GM12891 (cell line): ENCODE measurements around the gene LARP1B.
"Not testable (repeated sequence)": the region's sequence is repeated elsewhere in the genome, so short reads cannot be mapped to it uniquely, and the experiment has no call there.

Experiments
- DNase-seq: peaks from one replicate; pipeline ENCODE4 v3.0.0; 2011; ENCODE audit warnings: low spot score; ENCODE audit not compliant: insufficient read length
- FAIRE-seq: peaks from 2 replicates; lab custom pipeline; 2011; peaks lifted over from hg19 to GRCh38; lab: Jason Lieb, UNC
- PAX5 ChIP-seq: IDR thresholded peaks from 2 replicates; pipeline ENCODE4 v1.6.1; 2011; ENCODE audit warnings: low read length, moderate library complexity, mild to moderate bottlenecking; ENCODE audit not compliant: insufficient read depth, severe bottlenecking
- POLR2A ChIP-seq: IDR thresholded peaks from 2 replicates; pipeline ENCODE4 v1.6.1; 2011; ENCODE audit warnings: low read depth, low read length, control low read depth
- POLR2AphosphoS5 ChIP-seq: IDR thresholded peaks from 2 replicates; pipeline ENCODE4 v1.6.1; 2011; ENCODE audit warnings: low read depth, low read length, control low read depth
- POU2F2 ChIP-seq: IDR thresholded peaks from 2 replicates; pipeline ENCODE4 v1.6.1; 2011; ENCODE audit warnings: low read depth, mild to moderate bottlenecking, control low read depth, low read length, moderate library complexity
- SPI1 ChIP-seq: IDR thresholded peaks from 2 replicates; pipeline ENCODE4 v1.6.1; 2011; ENCODE audit warnings: low read depth, low read length, control low read depth
- TAF1 ChIP-seq: IDR thresholded peaks from 2 replicates; pipeline ENCODE4 v1.6.1; 2011; ENCODE audit warnings: low read depth, low read length, control low read depth

Gene LARP1B

GRCh38 chr4:128056396-128056795 is 4.7 kb upstream of the LARP1B start:
- FAIRE-seq (no peak), DNase-seq (no peak)
- no peak for TF ChIP-seq SPI1
- TF ChIP-seq PAX5 = no peak
- no peak for TF ChIP-seq TAF1
- no peak for TF ChIP-seq POLR2A
- no peak for TF ChIP-seq POU2F2
- no peak for TF ChIP-seq POLR2AphosphoS5

GRCh38 chr4:128060121-128060698 is 902 bp upstream of the LARP1B start:
- TF ChIP-seq PAX5 = no peak
- no peak for TF ChIP-seq SPI1
- TF ChIP-seq POLR2AphosphoS5 = no peak
- no peak for TF ChIP-seq POLR2A
- no peak for TF ChIP-seq TAF1
- no peak for TF ChIP-seq POU2F2
- DNase-seq = no peak
- no peak for FAIRE-seq

DNA sequence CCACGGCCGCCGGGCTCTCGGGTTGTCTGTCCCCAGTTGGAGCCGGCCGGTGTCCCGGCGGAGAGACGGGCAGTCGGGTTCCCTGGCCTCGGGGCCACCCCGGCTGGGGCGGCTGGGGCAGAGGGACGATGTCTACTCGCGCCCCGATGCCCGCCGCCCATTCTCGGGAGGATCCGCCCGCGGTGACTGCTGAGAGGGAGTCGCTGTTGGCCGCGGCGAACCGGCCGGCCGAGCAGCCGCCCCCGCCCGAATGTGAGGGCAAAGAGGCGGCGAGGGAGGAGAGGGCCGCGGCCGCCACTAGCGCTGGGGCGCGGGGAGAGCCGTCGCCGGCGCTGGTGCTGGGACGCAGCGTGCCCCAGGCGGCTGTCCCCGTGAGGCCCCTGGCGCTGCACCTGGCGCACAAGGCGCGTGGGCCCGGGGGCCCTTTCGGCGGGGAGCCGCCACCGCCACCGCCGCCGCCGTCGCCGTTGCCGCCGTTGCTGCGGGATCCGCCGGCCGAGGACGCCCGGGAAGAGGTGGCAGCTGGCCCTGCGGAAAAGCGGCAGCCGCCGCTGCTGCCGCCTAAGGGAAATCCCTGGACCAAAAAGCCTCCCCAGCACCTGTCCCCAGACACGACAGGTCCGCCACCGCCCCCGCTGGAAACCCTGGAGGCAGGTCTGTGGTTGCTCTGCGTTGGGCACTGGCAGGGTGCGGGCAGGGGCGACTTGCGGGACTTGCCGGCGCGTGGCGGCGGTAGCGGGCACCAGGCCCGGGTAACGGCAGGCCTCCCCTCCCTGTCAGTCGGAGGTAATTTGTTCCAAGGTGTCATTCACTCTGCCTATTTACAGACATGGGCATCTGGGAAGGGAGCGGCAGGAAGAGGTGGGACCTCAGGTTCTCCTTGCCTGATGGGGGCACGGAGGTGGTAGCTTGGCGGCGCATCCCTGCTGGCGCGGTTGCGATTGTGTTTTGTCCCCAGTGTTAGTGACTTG is 739 bp downstream of the LARP1B start:
- FAIRE-seq (peak; percentile 82), DNase-seq (peak; percentile 51)
- no peak for TF ChIP-seq PAX5
- no peak for TF ChIP-seq POLR2A
- TF ChIP-seq TAF1 = no peak
- no peak for TF ChIP-seq SPI1
- no peak for TF ChIP-seq POLR2AphosphoS5
- no peak for TF ChIP-seq POU2F2

- not testable (repeated sequence) for FAIRE-seq, DNase-seq
Observed at GRCh38 chr4:128066453-128066820, 5.3 kb downstream of the LARP1B start.

GRCh38 chr4:128068918-128069317 is 7.8 kb downstream of the LARP1B start:
- no peak for DNase-seq
- FAIRE-seq = peak; percentile 9
- TF ChIP-seq POLR2A = no peak
- TF ChIP-seq POU2F2 = no peak
- TF ChIP-seq PAX5 = no peak
- no peak for TF ChIP-seq TAF1
- no peak for TF ChIP-seq POLR2AphosphoS5

- no peak for TF ChIP-seq TAF1
- no peak for TF ChIP-seq SPI1
- no peak for TF ChIP-seq POLR2A
- TF ChIP-seq POU2F2 = no peak
- TF ChIP-seq POLR2AphosphoS5 = no peak
- TF ChIP-seq PAX5 = no peak
- FAIRE-seq (no peak), DNase-seq (no peak)
Observed at GRCh38 chr4:128076464-128076863, 15.4 kb downstream of the LARP1B start.

DNA sequence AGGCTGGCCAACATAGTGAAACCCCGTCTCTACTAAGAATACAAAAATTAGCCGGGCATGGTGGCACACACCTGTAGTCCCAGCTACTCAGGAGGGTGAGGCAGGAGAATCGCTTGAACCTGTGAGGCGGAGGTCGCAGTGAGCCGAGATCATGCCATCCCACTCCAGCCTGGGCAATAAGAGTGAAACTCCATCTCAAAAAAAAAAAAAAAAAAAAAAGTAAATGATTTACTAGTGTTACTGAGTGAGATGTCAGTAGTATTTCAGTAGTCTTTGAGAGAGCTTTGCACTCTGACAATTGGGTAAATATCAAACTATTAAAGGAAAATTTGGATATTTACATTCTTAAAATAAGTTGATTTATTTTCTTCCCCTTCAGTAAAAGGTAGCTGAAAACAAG is 34.2 kb downstream of the LARP1B start:
- FAIRE-seq = not testable (repeated sequence)

GRCh38 chr4:128107766-128108165 is 46.7 kb downstream of the LARP1B start:
- DNase-seq (no peak), FAIRE-seq (no peak)
- TF ChIP-seq POU2F2 (no peak), POLR2A (no peak), POLR2AphosphoS5 (no peak), SPI1 (no peak), PAX5 (no peak), TAF1 (no peak)

More for the DNA sequence above, 34.2 kb downstream of the LARP1B start:
- not testable (repeated sequence) for DNase-seq

GRCh38 chr4:128123036-128123435 is 61.9 kb downstream of the LARP1B start:
- no peak for DNase-seq
- no peak for FAIRE-seq
- TF ChIP-seq PAX5 (no peak), POU2F2 (no peak), TAF1 (no peak), POLR2AphosphoS5 (no peak), SPI1 (no peak), POLR2A (no peak)

GRCh38 chr4:128130621-128131020 is 69.5 kb downstream of the LARP1B start:
- no peak for FAIRE-seq
- no peak for DNase-seq
- TF ChIP-seq TAF1 (no peak), PAX5 (no peak), SPI1 (no peak), POLR2AphosphoS5 (no peak), POLR2A (no peak)
